ENCODE results near the gene SETD4.

DNA sequence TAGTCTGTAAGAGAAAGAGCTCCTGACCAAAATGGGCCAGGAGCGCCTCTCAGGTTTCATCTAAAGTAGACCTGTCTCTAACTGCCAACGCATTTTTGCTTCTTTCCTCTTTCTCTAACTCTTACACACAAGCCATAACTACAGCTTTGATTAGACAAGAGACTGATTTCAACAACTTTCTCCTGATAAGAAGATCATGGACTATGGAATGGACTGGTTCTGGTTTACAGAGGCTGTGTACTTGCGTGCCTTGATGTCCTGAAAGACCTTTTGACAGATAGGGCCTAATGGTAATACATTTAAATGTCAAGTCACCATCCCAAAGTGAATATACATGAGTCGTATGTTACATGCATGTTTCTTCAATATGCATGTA is 3.7 kb upstream of the SETD4 start:
- no peak for TF ChIP-seq EZH2 (IDR thresholded peaks at IDR 0.05; ENCODE audit: borderline replicate concordance, low read length)
- TF ChIP-seq, protein P1, sequence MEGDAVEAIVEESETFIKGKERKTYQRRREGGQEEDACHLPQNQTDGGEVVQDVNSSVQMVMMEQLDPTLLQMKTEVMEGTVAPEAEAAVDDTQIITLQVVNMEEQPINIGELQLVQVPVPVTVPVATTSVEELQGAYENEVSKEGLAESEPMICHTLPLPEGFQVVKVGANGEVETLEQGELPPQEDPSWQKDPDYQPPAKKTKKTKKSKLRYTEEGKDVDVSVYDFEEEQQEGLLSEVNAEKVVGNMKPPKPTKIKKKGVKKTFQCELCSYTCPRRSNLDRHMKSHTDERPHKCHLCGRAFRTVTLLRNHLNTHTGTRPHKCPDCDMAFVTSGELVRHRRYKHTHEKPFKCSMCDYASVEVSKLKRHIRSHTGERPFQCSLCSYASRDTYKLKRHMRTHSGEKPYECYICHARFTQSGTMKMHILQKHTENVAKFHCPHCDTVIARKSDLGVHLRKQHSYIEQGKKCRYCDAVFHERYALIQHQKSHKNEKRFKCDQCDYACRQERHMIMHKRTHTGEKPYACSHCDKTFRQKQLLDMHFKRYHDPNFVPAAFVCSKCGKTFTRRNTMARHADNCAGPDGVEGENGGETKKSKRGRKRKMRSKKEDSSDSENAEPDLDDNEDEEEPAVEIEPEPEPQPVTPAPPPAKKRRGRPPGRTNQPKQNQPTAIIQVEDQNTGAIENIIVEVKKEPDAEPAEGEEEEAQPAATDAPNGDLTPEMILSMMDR (conservative IDR thresholded peaks at IDR 0.05 in 1 of 2, IDR thresholded peaks at IDR 0.05 in 1 of 2; ENCODE audit: extremely low read depth in 1 of 2, insufficient read depth in 1 of 2, low read depth in 1 of 2, low read length in 2 of 2), result no peak
